ENCODE results near the gene TMCO2. TPM values are rescaled to one million over a fixed set of nuclear protein-coding genes. Genes with fewer than 3 reads are reported as not detected.

The TMCO2 gene
- total and polyA plus RNA-seq, 7 experiments from 2014 or later = not detected

Other genes with a start within 250 kb of the TMCO2 start
- gene CAP1, start 207.2 kb upstream of the TMCO2 start, total RNA-seq = 100 to 1,000 TPM; 176 to 683 (median 282) TPM
- gene CAP1, start 207.2 kb upstream of the TMCO2 start, polyA plus RNA-seq = 100 to 1,000 TPM; 519 to 668 TPM
- 100 to 1,000 TPM in 2 of 5 experiments, 10 to 100 TPM in 3; 51.8 to 114 (median 62.6) TPM for gene PPT1, start 150.7 kb upstream of the TMCO2 start, total RNA-seq
- 100 to 1,000 TPM; 240 to 264 TPM for gene PPT1, start 150.7 kb upstream of the TMCO2 start, polyA plus RNA-seq
- gene RLF, start 86.5 kb upstream of the TMCO2 start, total RNA-seq = 10 to 100 TPM; 20.9 to 28.6 (median 24.7) TPM
- gene RLF, start 86.5 kb upstream of the TMCO2 start, polyA plus RNA-seq = 10 to 100 TPM in 1 of 2 donors, 1 to 10 TPM in 1; 9.9 to 13.0 TPM
- gene ZMPSTE24, start 10.3 kb downstream of the TMCO2 start, total RNA-seq = 10 to 100 TPM in 4 of 5 experiments, 1 to 10 TPM in 1; 9.5 to 31.0 (median 14.1) TPM
- 10 to 100 TPM; 14.5 to 19.2 TPM for gene ZMPSTE24, start 10.3 kb downstream of the TMCO2 start, polyA plus RNA-seq
- 10 to 100 TPM in 1 of 5 experiments, 1 to 10 TPM in 3, under 1 TPM in 1; 0.97 to 14.6 (median 3.4) TPM for gene COL9A2, start 69.3 kb downstream of the TMCO2 start, total RNA-seq
- under 1 TPM; 0.43 to 0.55 TPM for gene COL9A2, start 69.3 kb downstream of the TMCO2 start, polyA plus RNA-seq
- gene SMAP2, start 125.8 kb downstream of the TMCO2 start, total RNA-seq = 100 to 1,000 TPM; 144 to 210 (median 187) TPM
- 100 to 1,000 TPM; 226 to 542 TPM for gene SMAP2, start 125.8 kb downstream of the TMCO2 start, polyA plus RNA-seq
- gene ZFP69B, start 202.5 kb downstream of the TMCO2 start, total RNA-seq = 1 to 10 TPM; 2.2 to 8.3 (median 5.3) TPM
- 1 to 10 TPM; 3.0 to 3.6 TPM for gene ZFP69B, start 202.5 kb downstream of the TMCO2 start, polyA plus RNA-seq
- gene ZFP69, start 229.4 kb downstream of the TMCO2 start, total RNA-seq = 1 to 10 TPM; 2.7 to 4.3 (median 3.4) TPM
- 1 to 10 TPM; 4.1 to 7.8 TPM for gene ZFP69, start 229.4 kb downstream of the TMCO2 start, polyA plus RNA-seq